ENCODE data around the gene CTSW. TPM values are rescaled to one million over a fixed set of nuclear protein-coding genes. Genes with fewer than 3 reads are reported as not detected.

Gene CTSW
- total RNA-seq, 1 experiment from 2014 or later: not detected

DNA sequence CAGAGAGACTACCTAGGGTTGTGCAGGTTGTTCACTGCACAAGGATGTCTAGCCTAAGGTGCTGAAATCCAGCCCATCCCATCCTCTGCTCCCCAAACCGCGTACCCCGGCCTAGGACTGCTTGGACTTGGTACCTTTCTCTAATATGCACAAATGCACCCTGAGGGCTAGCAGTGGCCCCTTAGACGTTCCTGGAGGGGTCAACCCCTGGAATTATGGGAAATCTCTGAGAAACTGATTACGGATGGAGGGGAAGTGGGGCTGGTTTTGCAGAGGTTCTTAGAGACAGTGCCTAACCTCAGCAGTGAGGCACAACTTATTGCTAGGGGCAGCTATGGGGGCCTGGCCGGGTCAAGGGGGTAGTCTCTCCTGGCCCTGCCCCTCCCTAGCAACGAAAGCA lies 36.8 kb downstream of the CTSW start:
- ChIA-PET CTCF (interaction anchor here (1.0 to 1.5 kb wide), 2 partner anchors 16 to 26 kb away, joined by 3 to 4 read pairs; partner anchors contain the start of genes CCDC85B and FOSL1), POLR2A (interaction anchor here (0.6 to 3.8 kb wide), 7 partner anchors 10 to 1725 kb away, joined by 4 to 35 read pairs (median 8); partner anchors contain the start of genes FIBP and FOSL1)
- BruUV-seq (replicated peaks): no TSS peak
- H3K27ac ChIP-seq (ENCODE audit: low read length): peak overlapping the region; percentile 99
- H3K36me3 ChIP-seq (ENCODE audit: control insufficient read depth, insufficient read depth, low read length): peaks cover 3% of the 10 kb centered on the region; the same call in 1 of the 2 replicates
- H3K27me3 ChIP-seq (ENCODE audit: control insufficient read depth, insufficient read depth, low read length): no peaks in the 10 kb centered on the region
- in situ Hi-C loops (cut with HindIII; ENCODE audit: low pct_unique_long_range_greater_than_20kb, low sequenced_read_pairs) (no loop called here), intact Hi-C loops (cut with micrococcal nuclease; ENCODE audit: unreplicated experiment) (no loop called here)
- peak overlapping the region; percentile 86 to 97 for H3K4me3 ChIP-seq (ENCODE audit: low read depth in 2 of 2, low read length in 2 of 2)
- ATAC-seq: peak; percentile 3
- peak; percentile 17 for TF ChIP-seq POLR2AphosphoS5 (IDR thresholded peaks at IDR 0.05; ENCODE audit: low read depth, low read length)
- no peak; the same call in 1 of the 2 replicates for TF ChIP-seq SIN3A (IDR thresholded peaks at IDR 0.05; ENCODE audit: borderline replicate concordance, insufficient read depth, low read depth, low read length)
- DNase-seq (ENCODE audit: low read depth, low spot score): no peak
- H3K9me3 ChIP-seq (ENCODE audit: control insufficient read depth, insufficient read depth, low read depth, low read length): no peaks in the 10 kb centered on the region
- peaks cover 77% of the 10 kb centered on the region for H3K4me1 ChIP-seq (ENCODE audit: control insufficient read depth, insufficient read depth, low read length)

DNA sequence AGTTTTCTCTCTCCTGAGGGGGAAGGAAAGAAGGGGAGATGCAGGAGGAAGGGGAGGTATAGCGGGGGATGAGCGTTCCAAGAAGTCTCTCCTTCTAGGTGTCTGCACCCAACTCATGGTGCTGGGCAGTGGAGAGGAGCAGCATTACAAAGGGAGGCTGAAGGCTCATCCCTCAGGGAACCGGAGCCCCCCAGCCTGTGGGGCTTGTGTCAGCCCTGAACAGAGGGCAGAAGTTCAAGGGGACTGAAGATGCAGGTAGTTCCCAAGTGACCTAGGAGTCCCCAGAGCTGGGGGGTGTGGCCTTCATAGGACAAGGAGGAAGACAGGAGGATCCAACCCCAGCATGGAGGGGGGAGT lies 37.4 kb downstream of the CTSW start:
- TF ChIP-seq, protein P1, sequence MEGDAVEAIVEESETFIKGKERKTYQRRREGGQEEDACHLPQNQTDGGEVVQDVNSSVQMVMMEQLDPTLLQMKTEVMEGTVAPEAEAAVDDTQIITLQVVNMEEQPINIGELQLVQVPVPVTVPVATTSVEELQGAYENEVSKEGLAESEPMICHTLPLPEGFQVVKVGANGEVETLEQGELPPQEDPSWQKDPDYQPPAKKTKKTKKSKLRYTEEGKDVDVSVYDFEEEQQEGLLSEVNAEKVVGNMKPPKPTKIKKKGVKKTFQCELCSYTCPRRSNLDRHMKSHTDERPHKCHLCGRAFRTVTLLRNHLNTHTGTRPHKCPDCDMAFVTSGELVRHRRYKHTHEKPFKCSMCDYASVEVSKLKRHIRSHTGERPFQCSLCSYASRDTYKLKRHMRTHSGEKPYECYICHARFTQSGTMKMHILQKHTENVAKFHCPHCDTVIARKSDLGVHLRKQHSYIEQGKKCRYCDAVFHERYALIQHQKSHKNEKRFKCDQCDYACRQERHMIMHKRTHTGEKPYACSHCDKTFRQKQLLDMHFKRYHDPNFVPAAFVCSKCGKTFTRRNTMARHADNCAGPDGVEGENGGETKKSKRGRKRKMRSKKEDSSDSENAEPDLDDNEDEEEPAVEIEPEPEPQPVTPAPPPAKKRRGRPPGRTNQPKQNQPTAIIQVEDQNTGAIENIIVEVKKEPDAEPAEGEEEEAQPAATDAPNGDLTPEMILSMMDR (IDR thresholded peaks at IDR 0.05): no peak
- TF ChIP-seq POLR2AphosphoS5 (IDR thresholded peaks at IDR 0.05; ENCODE audit: low read depth, low read length): no peak
- no peak for TF ChIP-seq TCF7L2 (IDR thresholded peaks at IDR 0.05; ENCODE audit: low read depth, low read length)
- TF ChIP-seq, protein P2, sequence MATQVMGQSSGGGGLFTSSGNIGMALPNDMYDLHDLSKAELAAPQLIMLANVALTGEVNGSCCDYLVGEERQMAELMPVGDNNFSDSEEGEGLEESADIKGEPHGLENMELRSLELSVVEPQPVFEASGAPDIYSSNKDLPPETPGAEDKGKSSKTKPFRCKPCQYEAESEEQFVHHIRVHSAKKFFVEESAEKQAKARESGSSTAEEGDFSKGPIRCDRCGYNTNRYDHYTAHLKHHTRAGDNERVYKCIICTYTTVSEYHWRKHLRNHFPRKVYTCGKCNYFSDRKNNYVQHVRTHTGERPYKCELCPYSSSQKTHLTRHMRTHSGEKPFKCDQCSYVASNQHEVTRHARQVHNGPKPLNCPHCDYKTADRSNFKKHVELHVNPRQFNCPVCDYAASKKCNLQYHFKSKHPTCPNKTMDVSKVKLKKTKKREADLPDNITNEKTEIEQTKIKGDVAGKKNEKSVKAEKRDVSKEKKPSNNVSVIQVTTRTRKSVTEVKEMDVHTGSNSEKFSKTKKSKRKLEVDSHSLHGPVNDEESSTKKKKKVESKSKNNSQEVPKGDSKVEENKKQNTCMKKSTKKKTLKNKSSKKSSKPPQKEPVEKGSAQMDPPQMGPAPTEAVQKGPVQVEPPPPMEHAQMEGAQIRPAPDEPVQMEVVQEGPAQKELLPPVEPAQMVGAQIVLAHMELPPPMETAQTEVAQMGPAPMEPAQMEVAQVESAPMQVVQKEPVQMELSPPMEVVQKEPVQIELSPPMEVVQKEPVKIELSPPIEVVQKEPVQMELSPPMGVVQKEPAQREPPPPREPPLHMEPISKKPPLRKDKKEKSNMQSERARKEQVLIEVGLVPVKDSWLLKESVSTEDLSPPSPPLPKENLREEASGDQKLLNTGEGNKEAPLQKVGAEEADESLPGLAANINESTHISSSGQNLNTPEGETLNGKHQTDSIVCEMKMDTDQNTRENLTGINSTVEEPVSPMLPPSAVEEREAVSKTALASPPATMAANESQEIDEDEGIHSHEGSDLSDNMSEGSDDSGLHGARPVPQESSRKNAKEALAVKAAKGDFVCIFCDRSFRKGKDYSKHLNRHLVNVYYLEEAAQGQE (IDR thresholded peaks at IDR 0.05; ENCODE audit: insufficient read depth in 1 of 2, low read depth in 2 of 2, low read length in 1 of 2): no peak
- no peak for TF ChIP-seq SIN3A (IDR thresholded peaks at IDR 0.05; ENCODE audit: borderline replicate concordance, insufficient read depth, low read depth, low read length)
- intact Hi-C loops (cut with micrococcal nuclease; ENCODE audit: unreplicated experiment): no loop called here
- peaks cover 72% of the 10 kb centered on the region for H3K4me1 ChIP-seq (ENCODE audit: control insufficient read depth, insufficient read depth, low read length)
- DNase-seq (ENCODE audit: low read depth, low spot score) (no peak), ATAC-seq (no peak)
- ChIA-PET POLR2A (interaction anchor here (1.2 to 3.8 kb wide), 2 partner anchors 15 to 19 kb away, joined by 4 to 35 read pairs; partner anchors contain the start of gene FOSL1), CTCF (no interaction called here)
- BruUV-seq (replicated peaks): no TSS peak
- H3K36me3 ChIP-seq (ENCODE audit: control insufficient read depth, insufficient read depth, low read length): peaks cover 3% of the 10 kb centered on the region; the same call in 1 of the 2 replicates
- H3K9me3 ChIP-seq (ENCODE audit: control insufficient read depth, insufficient read depth, low read depth, low read length): no peaks in the 10 kb centered on the region
- H3K27ac ChIP-seq (ENCODE audit: low read length): peak overlapping the region; percentile 99
- H3K4me3 ChIP-seq (ENCODE audit: low read depth in 2 of 2, low read length in 2 of 2): peak overlapping the region; percentile 86 to 97
- no peaks in the 10 kb centered on the region for H3K27me3 ChIP-seq (ENCODE audit: control insufficient read depth, insufficient read depth, low read length)
- in situ Hi-C loops (cut with HindIII; ENCODE audit: low pct_unique_long_range_greater_than_20kb, low sequenced_read_pairs): no loop called here

All from Panc1 (cell line).